Measurements from ENCODE around the gene PARD3.
"Not testable (repeated sequence)": the region's sequence is repeated elsewhere in the genome, so short reads cannot be mapped to it uniquely, and the experiment has no call there.

PARD3 gene

GRCh38 chr10:34815185-34816084 is at the start of gene PARD3:
Gene PARD3, minus strand, starts transcription at chr10:34815296. Its CDS starts 301 bp downstream, at chr10:34814995.
- DNase-seq (ENCODE audit: low read depth in 3 of 3) = no peak

- no peak for DNase-seq (ENCODE audit: low read depth in 3 of 3)
Measured at GRCh38 chr10:34864149-34865067, 49.3 kb upstream of the PARD3 start.

- DNase-seq (ENCODE audit: low read depth in 3 of 3) = no peak
Measured at GRCh38 chr10:34862892-34863291, 47.8 kb upstream of the PARD3 start.

- DNase-seq (ENCODE audit: low read depth in 3 of 3) = no peak
Measured at GRCh38 chr10:34861293-34862021, 46.4 kb upstream of the PARD3 start.

- no peak for DNase-seq (ENCODE audit: low read depth in 3 of 3)
Measured at GRCh38 chr10:34859170-34859569, 44.1 kb upstream of the PARD3 start.

GRCh38 chr10:34858003-34858402 is 42.9 kb upstream of the PARD3 start:
- no peak for DNase-seq (ENCODE audit: low read depth in 3 of 3)

- DNase-seq (ENCODE audit: low read depth in 3 of 3) = no peak
Measured at GRCh38 chr10:34854147-34854601, 39.1 kb upstream of the PARD3 start.

GRCh38 chr10:34853357-34853756 is 38.3 kb upstream of the PARD3 start:
- DNase-seq (ENCODE audit: low read depth in 3 of 3) = no peak

GRCh38 chr10:34850558-34850957 is 35.5 kb upstream of the PARD3 start:
- DNase-seq (ENCODE audit: low read depth in 3 of 3) = no peak

GRCh38 chr10:34850036-34850435 is 34.9 kb upstream of the PARD3 start:
- DNase-seq (ENCODE audit: low read depth in 3 of 3) = no peak

- no peak for DNase-seq (ENCODE audit: low read depth in 3 of 3)
Measured at GRCh38 chr10:34845070-34845469, 30.0 kb upstream of the PARD3 start.

GRCh38 chr10:34844448-34844847 is 29.4 kb upstream of the PARD3 start:
- no peak for DNase-seq (ENCODE audit: low read depth in 3 of 3)

- DNase-seq (ENCODE audit: low read depth in 3 of 3) = not testable (repeated sequence)
Measured at GRCh38 chr10:34843470-34843869, 28.4 kb upstream of the PARD3 start.

- no peak for DNase-seq (ENCODE audit: low read depth in 3 of 3)
Measured at GRCh38 chr10:34838366-34838900, 23.3 kb upstream of the PARD3 start.

GRCh38 chr10:34835908-34836508 is 20.9 kb upstream of the PARD3 start:
- DNase-seq (ENCODE audit: low read depth in 3 of 3) = no peak

GRCh38 chr10:34834274-34834673 is 19.2 kb upstream of the PARD3 start:
- no peak for DNase-seq (ENCODE audit: low read depth in 3 of 3)

- DNase-seq (ENCODE audit: low read depth in 3 of 3) = no peak
Measured at GRCh38 chr10:34830217-34830822, 15.2 kb upstream of the PARD3 start.

GRCh38 chr10:34826857-34827766 is 12.0 kb upstream of the PARD3 start:
- no peak for DNase-seq (ENCODE audit: low read depth in 3 of 3)

- no peak for DNase-seq (ENCODE audit: low read depth in 3 of 3)
Measured at GRCh38 chr10:34826221-34826620, 11.1 kb upstream of the PARD3 start.

- no peak for DNase-seq (ENCODE audit: low read depth in 3 of 3)
Measured at GRCh38 chr10:34825414-34825813, 10.3 kb upstream of the PARD3 start.

Measured in stimulated activated CD4-positive, alpha-beta T cell treated with anti-CD3 and anti-CD28 coated beads, TNF-alpha, amount 100 ng/mL, for 4 hours (primary cell).